GM18861 (cell line): ENCODE results near the gene ASF1B.
"Not testable (repeated sequence)": the region's sequence is repeated elsewhere in the genome, so short reads cannot be mapped to it uniquely, and the experiment has no call there.

ENCODE experiments used
- ATAC-seq: cut with Tn5 transposase; IDR thresholded peaks from one replicate; pipeline ENCODE4 v1.9.1; 2021; ENCODE audit not compliant: unreplicated experiment

The ASF1B gene

GRCh38 chr19:14160017-14160703 lies 23.8 kb upstream of the ASF1B start:
- no peak for ATAC-seq

DNA sequence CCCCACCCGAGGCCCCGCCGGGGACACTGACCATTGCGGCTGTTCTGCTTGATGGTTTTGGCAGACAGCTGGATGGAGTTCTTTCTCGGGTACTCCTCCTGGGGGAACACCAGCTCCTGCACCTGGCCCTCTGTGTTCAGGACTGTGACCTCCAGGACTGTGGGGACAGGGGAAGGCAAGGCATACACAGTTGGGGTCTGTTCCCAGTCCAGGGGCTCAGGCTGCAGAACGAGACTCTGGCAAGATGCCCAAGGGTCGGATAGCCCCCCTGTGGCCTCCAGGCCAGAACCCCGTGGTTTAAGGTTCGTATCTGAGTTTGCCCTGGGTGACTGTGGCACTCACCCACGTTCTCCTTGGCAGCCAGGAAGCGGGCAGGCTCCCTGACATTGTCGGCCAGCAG lies 22.7 kb upstream of the ASF1B start:
- ATAC-seq: no peak

- no peak for ATAC-seq
Measured at GRCh38 chr19:14158276-14159023, 22.1 kb upstream of the ASF1B start.

DNA sequence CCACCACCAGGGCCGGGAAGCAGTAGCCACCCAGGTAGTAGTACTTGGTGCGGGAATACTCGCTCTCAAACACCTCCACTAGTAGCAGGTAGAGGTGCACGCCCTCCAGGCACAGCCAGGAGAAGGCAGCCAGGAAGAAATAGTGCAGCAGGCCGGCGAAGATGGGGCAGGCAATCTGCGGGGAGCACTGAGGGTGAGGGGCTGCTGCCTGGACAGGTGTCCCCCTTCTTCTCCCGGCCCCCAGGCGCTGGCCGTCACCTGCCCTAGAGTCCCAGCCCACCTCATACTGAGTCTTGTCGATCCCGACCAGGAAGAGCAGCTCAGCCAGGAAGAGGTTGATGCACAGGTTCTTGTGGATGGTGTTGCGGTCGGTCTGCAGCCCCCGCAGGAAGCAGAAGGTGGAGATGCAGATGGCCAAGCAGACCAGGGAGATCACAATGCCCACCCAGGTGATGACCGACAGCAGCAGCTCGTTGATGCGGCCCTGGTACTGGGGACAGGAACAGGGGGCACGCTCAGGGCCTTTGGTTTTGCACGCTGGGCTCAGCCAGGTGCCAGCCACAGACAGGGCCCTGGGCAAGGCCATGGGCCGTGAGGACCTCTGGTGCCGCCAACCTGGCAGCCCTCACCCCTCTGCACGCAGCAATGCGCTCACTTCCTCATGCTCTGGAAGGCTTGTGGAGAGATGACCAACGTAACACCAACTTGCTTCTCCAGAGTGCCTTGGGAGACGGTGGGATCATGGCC lies 20.8 kb upstream of the ASF1B start:
- no peak for ATAC-seq

- ATAC-seq: no peak
Measured at GRCh38 chr19:14156122-14156521, 19.7 kb upstream of the ASF1B start.

DNA sequence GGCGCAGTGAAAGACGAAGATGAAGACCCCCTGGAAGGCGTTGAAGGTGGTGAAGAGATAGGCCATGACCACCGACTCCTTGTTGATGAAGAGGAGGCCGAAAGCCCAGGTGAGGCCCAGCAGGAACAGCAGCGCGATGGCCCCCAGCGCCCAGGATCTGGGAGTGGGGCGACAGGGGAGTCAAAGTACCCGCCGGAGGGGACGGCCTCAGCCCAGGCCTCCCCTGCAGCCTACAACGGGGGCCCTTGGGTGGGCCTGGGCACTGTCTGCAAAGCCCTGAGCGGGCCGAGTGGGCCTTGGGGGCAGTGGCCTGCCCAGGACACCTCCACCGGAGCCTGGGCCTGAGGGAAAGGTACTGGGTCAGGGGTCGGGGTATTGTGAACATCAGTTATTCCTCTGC lies 19.0 kb upstream of the ASF1B start:
- ATAC-seq: no peak

GRCh38 chr19:14152713-14153112 lies 16.3 kb upstream of the ASF1B start:
- no peak for ATAC-seq

GRCh38 chr19:14150770-14151661 lies 14.6 kb upstream of the ASF1B start:
- ATAC-seq: no peak

GRCh38 chr19:14150041-14150769 lies 13.8 kb upstream of the ASF1B start:
- no peak for ATAC-seq

DNA sequence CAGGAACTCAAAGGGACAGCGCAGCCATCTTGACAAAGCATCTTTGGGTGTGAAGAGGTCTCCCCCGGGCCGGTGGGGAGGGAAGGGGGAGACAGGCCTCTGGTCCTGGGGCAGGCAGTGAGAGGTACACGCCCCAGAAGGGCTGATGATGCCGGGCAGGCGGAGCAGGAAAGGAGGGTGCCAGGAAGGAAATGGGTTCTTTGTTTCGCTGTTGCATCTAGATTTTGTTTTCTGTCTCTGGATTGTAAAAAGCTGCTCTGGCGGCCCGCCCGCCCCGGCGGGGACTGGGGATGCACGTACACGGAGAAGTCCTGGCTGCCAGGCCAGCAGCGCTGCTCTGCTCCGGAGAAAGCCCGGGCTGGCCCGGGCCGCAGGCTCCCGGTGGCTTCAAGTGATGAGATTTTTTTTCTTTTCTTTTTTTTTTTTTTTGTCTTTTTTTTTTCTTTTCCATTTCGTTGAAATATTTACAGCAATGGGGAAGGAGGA lies 13.2 kb upstream of the ASF1B start:
- ATAC-seq: no peak

- no peak for ATAC-seq
Measured at GRCh38 chr19:14148751-14149410, 12.5 kb upstream of the ASF1B start.

- ATAC-seq: no peak
Measured at GRCh38 chr19:14147797-14148605, 11.6 kb upstream of the ASF1B start.

DNA sequence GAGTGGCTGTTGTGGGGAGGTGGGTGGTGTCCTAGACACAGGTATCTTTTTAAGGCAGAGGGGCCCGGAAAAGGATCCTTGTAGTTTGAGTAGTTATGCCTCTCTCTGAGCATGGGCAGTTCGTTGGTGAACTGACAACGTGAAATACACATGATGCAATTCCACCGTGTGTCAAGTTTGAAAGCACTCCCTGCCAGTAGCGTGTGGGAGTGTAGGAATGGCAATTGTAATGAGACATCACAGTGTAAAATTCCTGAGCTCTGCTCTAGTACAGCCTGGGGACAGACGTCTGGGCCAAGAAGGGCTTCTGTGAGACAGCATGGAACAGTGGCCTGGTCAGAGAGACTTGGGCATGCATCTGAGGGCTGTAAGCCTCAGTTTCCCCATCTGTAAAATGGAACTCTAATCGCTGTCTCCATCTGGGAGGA lies 10.4 kb upstream of the ASF1B start:
- ATAC-seq: no peak

DNA sequence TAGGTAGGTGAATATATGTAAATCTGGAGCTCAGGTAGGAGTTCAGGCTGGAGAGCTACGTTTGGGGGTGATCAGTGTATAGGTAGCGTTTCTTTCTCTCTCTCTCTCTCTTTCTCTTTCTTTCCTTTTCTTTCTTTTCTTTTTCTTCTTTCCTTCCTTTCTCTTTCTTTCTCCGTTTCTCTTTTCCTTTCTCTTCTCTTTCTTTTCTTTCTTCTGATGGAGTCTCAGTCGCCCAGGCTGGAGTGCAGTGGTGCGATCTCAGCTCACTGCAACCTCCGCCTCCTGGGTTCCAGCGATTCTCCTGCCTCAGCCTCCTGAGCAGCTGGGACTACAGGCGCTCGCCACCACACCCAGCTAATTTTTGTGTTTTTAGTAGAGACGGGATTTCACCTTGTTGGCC lies 9.8 kb upstream of the ASF1B start:
- ATAC-seq: not testable (repeated sequence)

GRCh38 chr19:14145381-14145780 lies 9.0 kb upstream of the ASF1B start:
- no peak for ATAC-seq

GRCh38 chr19:14142262-14143190 lies 6.1 kb upstream of the ASF1B start:
- ATAC-seq: no peak

GRCh38 chr19:14141041-14141440 lies 4.7 kb upstream of the ASF1B start:
- no peak for ATAC-seq

DNA sequence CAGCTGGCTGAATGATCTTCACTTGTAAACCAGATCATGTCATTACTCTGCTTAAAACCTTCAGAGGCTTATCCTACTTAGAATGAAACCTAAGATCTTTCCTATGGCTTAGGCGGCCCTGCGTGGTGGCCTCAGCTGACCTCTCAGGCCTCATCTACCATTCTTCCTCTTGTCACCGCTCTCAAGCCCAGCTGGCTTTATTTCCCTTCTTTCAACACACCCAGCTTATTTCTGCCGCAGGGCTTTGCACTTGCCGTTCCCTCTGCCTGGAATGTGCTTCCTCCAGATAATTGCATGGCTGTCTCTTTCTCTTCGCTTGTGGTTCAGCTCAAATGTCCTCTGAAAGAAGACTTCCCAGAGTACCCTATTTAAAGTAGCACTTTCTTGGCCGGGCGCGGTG lies 3.6 kb upstream of the ASF1B start:
- no peak for ATAC-seq
